SK-N-SH (cell line): ENCODE data around the gene IPO9. TPM values are rescaled to one million over a fixed set of nuclear protein-coding genes. Genes with fewer than 3 reads are reported as not detected.

Experiments used
- CTCF ChIA-PET: fragments of 300-600, 350-600 bp; formaldehyde crosslinking; extraction: SDS; loops from one replicate; lab custom pipeline; 2021; lab: Yijun Ruan, JAX
- POLR2A ChIA-PET: fragments of 350-600 bp; sonication (Branson Sonifier 250); formaldehyde crosslinking; extraction: SDS; loops from one replicate; lab custom pipeline; 2020; ENCODE audit warnings: antibody characterized with exemption, inconsistent platforms; lab: Yijun Ruan, JAX
- DNase-seq: peaks from one replicate; pipeline ENCODE4 v3.0.0; 2012
- H2AFZ ChIP-seq: fragments of 200-600 bp; sonication (generic); 2 replicates; pipeline ENCODE4 v1.8.1; 2016; ENCODE audit warnings: antibody characterized with exemption, mild to moderate bottlenecking, low read depth
- H3F3A ChIP-seq: fragments of 200-600 bp; sonication (generic); replicated peaks from 2 replicates; pipeline ENCODE3; 2016; ENCODE audit warnings: antibody characterized with exemption, mild to moderate bottlenecking; ENCODE audit not compliant: insufficient read depth
- H3K27ac ChIP-seq, 2 experiments: fragments of 200-500 bp in 1 of 2; fragments of 200-600 bp in 1 of 2; sonication (Bioruptor generic) in 1 of 2; sonication (generic), shearing (Covaris generic) in 1 of 2; 2 replicates each; pipeline versions ENCODE4 v1.5.1 to v1.6.1; 2014 to 2016; ENCODE audit warnings: low read depth in 2 of 2, inconsistent platforms in 1 of 2, low read length in 1 of 2, mild to moderate bottlenecking in 1 of 2, mixed read lengths in 1 of 2
- H3K27me3 ChIP-seq: fragments of 200-600 bp; sonication (generic), shearing (Covaris generic); 2 replicates; pipeline ENCODE4 v1.6.1; 2016; ENCODE audit warnings: mixed run types; ENCODE audit not compliant: insufficient read depth
- H3K36me3 ChIP-seq, 2 experiments: fragments of 200-500 bp in 1 of 2; fragments of 200-600 bp in 1 of 2; sonication (Bioruptor generic) in 1 of 2; sonication (generic) in 1 of 2; replicated peaks in 1 of 2; 2 replicates each; pipeline versions ENCODE3 to v1.5.1; 2014 to 2016; ENCODE audit warnings: low read length in 1 of 2, mild to moderate bottlenecking in 1 of 2; ENCODE audit not compliant: insufficient read depth in 2 of 2, control insufficient read depth in 1 of 2
- H3K4me1 ChIP-seq, 2 experiments: fragments of 200-500 bp in 1 of 2; fragments of 200-600 bp in 1 of 2; sonication (Bioruptor generic) in 1 of 2; sonication (generic), shearing (Covaris generic) in 1 of 2; 2 replicates each; pipeline versions ENCODE4 v1.5.1 to v1.6.1; 2014 to 2016; ENCODE audit warnings: low read depth in 1 of 2, low read length in 1 of 2, mixed run types in 1 of 2; ENCODE audit not compliant: insufficient read depth in 2 of 2, control insufficient read depth in 1 of 2
- H3K4me2 ChIP-seq: fragments of 200-600 bp; sonication (generic), shearing (Covaris generic); 2 replicates; pipeline ENCODE4 v1.6.1; 2017; ENCODE audit warnings: mixed run types
- H3K4me3 ChIP-seq, 2 experiments: fragments of 200-500 bp in 1 of 2; fragments of 200-600 bp in 1 of 2; sonication (Bioruptor generic) in 1 of 2; sonication (generic), shearing (Covaris generic) in 1 of 2; 2 replicates each; pipeline versions ENCODE4 v1.5.1 to v1.8.1; 2014 to 2016; ENCODE audit warnings: low read depth in 2 of 2, inconsistent platforms in 1 of 2, low read length in 1 of 2, mild to moderate bottlenecking in 1 of 2, mixed read lengths in 1 of 2, moderate library complexity in 1 of 2
- H3K79me2 ChIP-seq: fragments of 200-600 bp; sonication (generic); 2 replicates; pipeline ENCODE4 v1.8.1; 2017; ENCODE audit warnings: mild to moderate bottlenecking; ENCODE audit not compliant: insufficient read depth
- H3K9ac ChIP-seq: fragments of 200-600 bp; sonication (generic); 2 replicates; pipeline ENCODE4 v1.6.1; 2017; ENCODE audit warnings: mixed run types
- H3K9me2 ChIP-seq: fragments of 200-600 bp; sonication (generic); 2 replicates; pipeline ENCODE4 v1.6.1; 2017; ENCODE audit warnings: mixed run types
- H3K9me3 ChIP-seq: fragments of 200-600 bp; sonication (generic); 2 replicates; pipeline ENCODE4 v1.6.1; 2017; ENCODE audit warnings: mixed run types, mild to moderate bottlenecking, moderate library complexity
- H4K20me1 ChIP-seq: fragments of 200-600 bp; sonication (generic); 2 replicates; pipeline ENCODE4 v1.6.1; 2017; ENCODE audit warnings: mild to moderate bottlenecking, mixed run types; ENCODE audit not compliant: insufficient read depth
- CHD2 ChIP-seq: fragments of 150-350 bp; IDR thresholded peaks from 2 replicates; pipeline ENCODE4 v1.6.1; 2018; ENCODE audit warnings: low read length; ENCODE audit not compliant: partially characterized antibody
- ELF1 ChIP-seq: IDR thresholded peaks from 2 replicates; pipeline ENCODE4 v1.4.0; 2012
- EP300 ChIP-seq, 2 experiments: IDR thresholded peaks; 2 replicates each; pipeline versions ENCODE4 v1.4.0 to v1.6.1; 2012; ENCODE audit warnings: borderline replicate concordance in 1 of 2, low read depth in 1 of 2, low read length in 1 of 2
- GABPA ChIP-seq: IDR thresholded peaks from 2 replicates; pipeline ENCODE4 v1.4.0; 2012; ENCODE audit warnings: low read depth, mild to moderate bottlenecking
- JUND ChIP-seq: IDR thresholded peaks from 2 replicates; pipeline ENCODE4 v1.4.0; 2012
- MXI1 ChIP-seq: IDR thresholded peaks from 2 replicates; pipeline ENCODE4 v1.6.1; 2012; ENCODE audit warnings: mild to moderate bottlenecking, low read depth, low read length, improper control_type of control experiment
- NFIC ChIP-seq: IDR thresholded peaks from 2 replicates; pipeline ENCODE4 v1.4.0; 2012; ENCODE audit warnings: borderline replicate concordance
- POLR2AphosphoS5 ChIP-seq: IDR thresholded peaks from 2 replicates; pipeline ENCODE4 v1.6.1; 2012; ENCODE audit warnings: low read depth, low read length
- RAD21 ChIP-seq: IDR thresholded peaks from 2 replicates; pipeline ENCODE4 v1.6.1; 2012; ENCODE audit warnings: mild to moderate bottlenecking, low read length
- RCOR1 ChIP-seq: fragments of 150-350 bp; IDR thresholded peaks from 2 replicates; pipeline ENCODE4 v1.6.1; 2017; ENCODE audit warnings: antibody characterized with exemption, low read length
- RFX5 ChIP-seq: IDR thresholded peaks from 2 replicates; pipeline ENCODE4 v1.6.1; 2012; ENCODE audit warnings: mild to moderate bottlenecking, improper control_type of control experiment, low read length
- RXRA ChIP-seq: IDR thresholded peaks from 2 replicates; pipeline ENCODE4 v1.4.0; 2012; ENCODE audit warnings: low read depth, mild to moderate bottlenecking, borderline replicate concordance
- SMC3 ChIP-seq: IDR thresholded peaks from 2 replicates; pipeline ENCODE4 v1.6.1; 2012; ENCODE audit warnings: low read depth, low read length, improper control_type of control experiment
- TAF1 ChIP-seq: IDR thresholded peaks from 2 replicates; pipeline ENCODE4 v1.6.1; 2012; ENCODE audit warnings: low read depth, mild to moderate bottlenecking, low read length, moderate library complexity, borderline replicate concordance
- TCF12 ChIP-seq: IDR thresholded peaks from 2 replicates; pipeline ENCODE4 v1.4.0; 2012
- WGBS: methylation state at CpG from one replicate; pipeline ENCODE4 v1.1.6; 2017; ENCODE audit warnings: low lambda C conversion rate; 5-methylcytosine and 5-hydroxymethylcytosine counted together
- polyA plus RNA-seq, 3 experiments: library from polyadenylated mRNA; depleted of rRNA; stranded (reverse); fragments of >200 nt; gene quantifications; 2 replicates each; pipeline ENCODE4 v1.2.3, GENCODE V29; 2012
- TF ChIP-seq, protein P1 (sequence below): IDR thresholded peaks from 2 replicates; pipeline ENCODE4 v1.4.0; 2012; ENCODE audit warnings: low read depth
- TF ChIP-seq, protein P2 (sequence below): fragments of 150-350 bp; IDR thresholded peaks from 2 replicates; pipeline ENCODE4 v1.6.1; 2017; ENCODE audit warnings: antibody characterized with exemption, low read length, low read depth, borderline replicate concordance
- TF ChIP-seq, protein P3 (sequence below): fragments of 200-600 bp; sonication (generic); IDR thresholded peaks from 2 replicates; pipeline ENCODE4 v1.6.1; 2017; ENCODE audit warnings: antibody characterized with exemption, mild to moderate bottlenecking, moderate library complexity
- TF ChIP-seq, protein P4 (sequence below): IDR thresholded peaks from 2 replicates; pipeline ENCODE4 v1.4.0; 2012; ENCODE audit warnings: low read depth, borderline replicate concordance

The IPO9 gene
- polyA plus RNA-seq, 1 of the 3 experiments (the other 2 are of a cell fraction): 24.5 TPM

DNA sequence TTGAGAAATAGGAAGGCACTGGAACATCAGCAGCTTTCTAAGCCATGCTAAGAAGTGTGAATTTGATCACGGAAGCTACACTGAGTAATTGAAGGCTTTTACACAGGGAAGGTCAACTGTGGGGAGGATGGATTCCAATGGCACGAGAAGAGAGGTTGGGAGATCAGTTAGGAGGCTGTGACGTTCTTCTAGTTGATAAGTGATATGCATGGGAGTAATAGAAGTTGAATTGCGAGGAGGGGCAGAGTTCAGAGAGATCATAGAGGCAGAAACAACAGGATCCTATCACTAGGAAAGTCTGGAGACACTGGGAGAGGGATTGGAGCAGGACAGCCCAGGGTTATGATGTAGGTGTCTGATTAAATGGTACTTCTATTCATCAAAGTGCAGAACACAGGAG lies 101.2 kb downstream of the IPO9 start:
- no peak overlapping the region for H2AFZ ChIP-seq
- no peaks in the 10 kb centered on the region for H3K9me2 ChIP-seq
- no peaks in the 10 kb centered on the region for H3K36me3 ChIP-seq
- WGBS: 36% methylated on average over 4 of the region's 4 CpGs
- ChIA-PET CTCF (no interaction called here), POLR2A (no interaction called here)
- H3K4me2 ChIP-seq: no peak overlapping the region
- no peak overlapping the region for H3K4me3 ChIP-seq
- no peak for DNase-seq
- no peaks in the 10 kb centered on the region; a peak in 1 of 4 replicates for H3K4me1 ChIP-seq
- no peak overlapping the region for H3K9ac ChIP-seq
- H3K27ac ChIP-seq: no peak overlapping the region
- H3K27me3 ChIP-seq: no peaks in the 10 kb centered on the region
- TF ChIP-seq POLR2AphosphoS5: no peak
- TF ChIP-seq, protein P1, sequence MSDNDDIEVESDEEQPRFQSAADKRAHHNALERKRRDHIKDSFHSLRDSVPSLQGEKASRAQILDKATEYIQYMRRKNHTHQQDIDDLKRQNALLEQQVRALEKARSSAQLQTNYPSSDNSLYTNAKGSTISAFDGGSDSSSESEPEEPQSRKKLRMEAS: no peak
- no peak for TF ChIP-seq SMC3
- TF ChIP-seq, protein P2, sequence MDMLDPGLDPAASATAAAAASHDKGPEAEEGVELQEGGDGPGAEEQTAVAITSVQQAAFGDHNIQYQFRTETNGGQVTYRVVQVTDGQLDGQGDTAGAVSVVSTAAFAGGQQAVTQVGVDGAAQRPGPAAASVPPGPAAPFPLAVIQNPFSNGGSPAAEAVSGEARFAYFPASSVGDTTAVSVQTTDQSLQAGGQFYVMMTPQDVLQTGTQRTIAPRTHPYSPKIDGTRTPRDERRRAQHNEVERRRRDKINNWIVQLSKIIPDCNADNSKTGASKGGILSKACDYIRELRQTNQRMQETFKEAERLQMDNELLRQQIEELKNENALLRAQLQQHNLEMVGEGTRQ: no peak
- TF ChIP-seq GABPA: no peak
- no peak for TF ChIP-seq JUND
- TF ChIP-seq RXRA: no peak
- TF ChIP-seq NFIC: no peak
- TF ChIP-seq MXI1: no peak
- TF ChIP-seq ELF1: no peak
- TF ChIP-seq CHD2: no peak
- TF ChIP-seq EP300 (IDR thresholded peaks at IDR 0.05; ENCODE audit: borderline replicate concordance in 1 of 2, low read depth in 1 of 2, low read length in 1 of 2): no peak
- TF ChIP-seq, protein P3, sequence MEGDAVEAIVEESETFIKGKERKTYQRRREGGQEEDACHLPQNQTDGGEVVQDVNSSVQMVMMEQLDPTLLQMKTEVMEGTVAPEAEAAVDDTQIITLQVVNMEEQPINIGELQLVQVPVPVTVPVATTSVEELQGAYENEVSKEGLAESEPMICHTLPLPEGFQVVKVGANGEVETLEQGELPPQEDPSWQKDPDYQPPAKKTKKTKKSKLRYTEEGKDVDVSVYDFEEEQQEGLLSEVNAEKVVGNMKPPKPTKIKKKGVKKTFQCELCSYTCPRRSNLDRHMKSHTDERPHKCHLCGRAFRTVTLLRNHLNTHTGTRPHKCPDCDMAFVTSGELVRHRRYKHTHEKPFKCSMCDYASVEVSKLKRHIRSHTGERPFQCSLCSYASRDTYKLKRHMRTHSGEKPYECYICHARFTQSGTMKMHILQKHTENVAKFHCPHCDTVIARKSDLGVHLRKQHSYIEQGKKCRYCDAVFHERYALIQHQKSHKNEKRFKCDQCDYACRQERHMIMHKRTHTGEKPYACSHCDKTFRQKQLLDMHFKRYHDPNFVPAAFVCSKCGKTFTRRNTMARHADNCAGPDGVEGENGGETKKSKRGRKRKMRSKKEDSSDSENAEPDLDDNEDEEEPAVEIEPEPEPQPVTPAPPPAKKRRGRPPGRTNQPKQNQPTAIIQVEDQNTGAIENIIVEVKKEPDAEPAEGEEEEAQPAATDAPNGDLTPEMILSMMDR: no peak
- no peak for TF ChIP-seq TAF1
- TF ChIP-seq, protein P4, sequence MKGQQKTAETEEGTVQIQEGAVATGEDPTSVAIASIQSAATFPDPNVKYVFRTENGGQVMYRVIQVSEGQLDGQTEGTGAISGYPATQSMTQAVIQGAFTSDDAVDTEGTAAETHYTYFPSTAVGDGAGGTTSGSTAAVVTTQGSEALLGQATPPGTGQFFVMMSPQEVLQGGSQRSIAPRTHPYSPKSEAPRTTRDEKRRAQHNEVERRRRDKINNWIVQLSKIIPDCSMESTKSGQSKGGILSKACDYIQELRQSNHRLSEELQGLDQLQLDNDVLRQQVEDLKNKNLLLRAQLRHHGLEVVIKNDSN: no peak
- TF ChIP-seq, all 33 proteins: peak for 0
- no peaks in the 10 kb centered on the region for H3F3A ChIP-seq
- no peaks in the 10 kb centered on the region for H3K9me3 ChIP-seq
- no peaks in the 10 kb centered on the region for H3K79me2 ChIP-seq
- no peaks in the 10 kb centered on the region for H4K20me1 ChIP-seq

DNA sequence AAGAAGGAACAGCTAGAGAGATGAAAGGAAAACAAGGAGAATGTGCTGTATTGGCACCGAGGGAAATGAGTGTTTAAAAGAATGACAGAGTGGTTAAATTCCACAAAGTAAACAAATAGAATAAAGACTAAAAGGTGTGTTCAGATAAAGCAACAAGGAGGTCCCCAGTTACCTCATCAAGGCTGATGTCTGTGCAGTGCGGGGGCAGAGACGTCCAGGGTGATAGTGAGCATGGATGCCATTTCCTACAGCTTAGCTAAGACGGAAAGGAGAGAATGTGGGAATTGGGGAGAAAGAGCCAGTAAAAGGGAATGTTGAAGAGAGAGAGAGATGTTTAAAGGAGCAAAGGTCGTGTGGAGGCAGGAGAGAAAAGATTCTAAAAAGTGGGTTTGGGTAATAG lies 101.8 kb downstream of the IPO9 start:
- no peak for DNase-seq
- ChIA-PET POLR2A (no interaction called here), CTCF (interaction anchor here (0.7 to 1.3 kb wide), 3 partner anchors 52 to 418 kb away, joined by 3 read pairs; no protein-coding TSS in a partner anchor)
- H3F3A ChIP-seq: no peaks in the 10 kb centered on the region
- 66% methylated on average over 5 of the region's 5 CpGs for WGBS
- no peaks in the 10 kb centered on the region for H3K36me3 ChIP-seq
- H3K79me2 ChIP-seq: no peaks in the 10 kb centered on the region
- H3K4me3 ChIP-seq: no peak overlapping the region
- no peak overlapping the region for H3K9ac ChIP-seq
- no peaks in the 10 kb centered on the region for H3K9me3 ChIP-seq
- no peaks in the 10 kb centered on the region for H4K20me1 ChIP-seq
- no peaks in the 10 kb centered on the region for H3K27me3 ChIP-seq
- H3K4me2 ChIP-seq: no peak overlapping the region
- TF ChIP-seq, protein P2: no peak
- TF ChIP-seq, protein P3: no peak
- TF ChIP-seq RFX5 (no peak), RCOR1 (no peak), TCF12 (no peak), RAD21 (no peak)
- no peak overlapping the region for H3K27ac ChIP-seq
- no peaks in the 10 kb centered on the region; a peak in 1 of 4 replicates for H3K4me1 ChIP-seq
- H2AFZ ChIP-seq: no peak overlapping the region
- no peaks in the 10 kb centered on the region for H3K9me2 ChIP-seq
